Ishikawa (cell line): Measurements from ENCODE around the gene CTPS1.

ENCODE experiments used
- CEBPB ChIP-seq: IDR thresholded peaks from 2 replicates; pipeline ENCODE4 v1.6.1; 2012
- CREB1 ChIP-seq: IDR thresholded peaks from 2 replicates; pipeline ENCODE4 v1.6.1; 2012; ENCODE audit warnings: low read depth
- EGR1 ChIP-seq: IDR thresholded peaks from 2 replicates; pipeline ENCODE4 v1.6.1; 2012
- EP300 ChIP-seq: IDR thresholded peaks from 2 replicates; pipeline ENCODE4 v1.6.1; 2012; ENCODE audit warnings: borderline replicate concordance
- FOXM1 ChIP-seq: IDR thresholded peaks from 2 replicates; pipeline ENCODE4 v1.6.1; 2012; ENCODE audit warnings: low read depth, borderline replicate concordance
- NFIC ChIP-seq: IDR thresholded peaks from 2 replicates; pipeline ENCODE4 v1.6.1; 2012
- RAD21 ChIP-seq: IDR thresholded peaks from 2 replicates; pipeline ENCODE4 v1.6.1; 2012; ENCODE audit warnings: low read depth
- TAF1 ChIP-seq: IDR thresholded peaks from 2 replicates; pipeline ENCODE4 v1.6.1; 2012; ENCODE audit warnings: low read depth, mild to moderate bottlenecking
- TCF12 ChIP-seq: IDR thresholded peaks from 2 replicates; pipeline ENCODE4 v1.6.1; 2012; ENCODE audit warnings: low read depth
- TEAD4 ChIP-seq: IDR thresholded peaks from 2 replicates; pipeline ENCODE4 v1.6.1; 2012
- YY1 ChIP-seq: IDR thresholded peaks from 2 replicates; pipeline ENCODE4 v1.6.1; 2012; ENCODE audit warnings: low read depth
- ZBTB7A ChIP-seq: IDR thresholded peaks from 2 replicates; pipeline ENCODE4 v1.6.1; 2012; ENCODE audit warnings: low read depth
- TF ChIP-seq, protein P1 (sequence below): IDR thresholded peaks from 2 replicates; pipeline ENCODE4 v1.6.1; 2012
- TF ChIP-seq, protein P2 (sequence below): IDR thresholded peaks from 2 replicates; pipeline ENCODE4 v1.6.1; 2012
- TF ChIP-seq, protein P3 (sequence below): IDR thresholded peaks from 2 replicates; pipeline ENCODE4 v1.6.1; 2012; ENCODE audit warnings: low read depth, mild to moderate bottlenecking

CTPS1 gene

DNA sequence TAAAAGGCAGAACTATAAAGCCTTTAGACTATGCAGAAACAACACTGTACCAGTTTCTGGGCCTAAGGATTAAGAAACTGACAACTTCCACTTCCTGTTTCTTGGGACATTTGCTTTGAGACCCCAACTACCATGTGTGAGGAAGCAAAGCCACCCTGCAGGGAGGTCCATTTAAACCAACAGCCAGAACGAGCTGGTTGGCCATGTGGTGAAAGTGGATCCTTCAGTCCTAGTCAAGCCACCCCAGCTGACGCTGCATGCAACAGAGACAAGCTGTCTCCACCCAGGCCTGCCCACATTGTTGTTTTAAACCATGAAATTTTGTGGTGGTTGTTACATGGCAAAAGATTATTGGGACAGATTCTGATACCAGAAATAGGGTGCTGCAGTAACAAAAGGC lies 73.8 kb downstream of the CTPS1 start:
- TF ChIP-seq RAD21 (no peak), CEBPB (no peak), TEAD4 (no peak), YY1 (no peak), TCF12 (no peak), CREB1 (no peak), FOXM1 (no peak), EGR1 (no peak), EP300 (no peak), ZBTB7A (no peak), NFIC (no peak), TAF1 (no peak)
- TF ChIP-seq, protein P1, sequence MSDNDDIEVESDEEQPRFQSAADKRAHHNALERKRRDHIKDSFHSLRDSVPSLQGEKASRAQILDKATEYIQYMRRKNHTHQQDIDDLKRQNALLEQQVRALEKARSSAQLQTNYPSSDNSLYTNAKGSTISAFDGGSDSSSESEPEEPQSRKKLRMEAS = no peak
- TF ChIP-seq, protein P2, sequence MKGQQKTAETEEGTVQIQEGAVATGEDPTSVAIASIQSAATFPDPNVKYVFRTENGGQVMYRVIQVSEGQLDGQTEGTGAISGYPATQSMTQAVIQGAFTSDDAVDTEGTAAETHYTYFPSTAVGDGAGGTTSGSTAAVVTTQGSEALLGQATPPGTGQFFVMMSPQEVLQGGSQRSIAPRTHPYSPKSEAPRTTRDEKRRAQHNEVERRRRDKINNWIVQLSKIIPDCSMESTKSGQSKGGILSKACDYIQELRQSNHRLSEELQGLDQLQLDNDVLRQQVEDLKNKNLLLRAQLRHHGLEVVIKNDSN = no peak
- TF ChIP-seq, protein P3, sequence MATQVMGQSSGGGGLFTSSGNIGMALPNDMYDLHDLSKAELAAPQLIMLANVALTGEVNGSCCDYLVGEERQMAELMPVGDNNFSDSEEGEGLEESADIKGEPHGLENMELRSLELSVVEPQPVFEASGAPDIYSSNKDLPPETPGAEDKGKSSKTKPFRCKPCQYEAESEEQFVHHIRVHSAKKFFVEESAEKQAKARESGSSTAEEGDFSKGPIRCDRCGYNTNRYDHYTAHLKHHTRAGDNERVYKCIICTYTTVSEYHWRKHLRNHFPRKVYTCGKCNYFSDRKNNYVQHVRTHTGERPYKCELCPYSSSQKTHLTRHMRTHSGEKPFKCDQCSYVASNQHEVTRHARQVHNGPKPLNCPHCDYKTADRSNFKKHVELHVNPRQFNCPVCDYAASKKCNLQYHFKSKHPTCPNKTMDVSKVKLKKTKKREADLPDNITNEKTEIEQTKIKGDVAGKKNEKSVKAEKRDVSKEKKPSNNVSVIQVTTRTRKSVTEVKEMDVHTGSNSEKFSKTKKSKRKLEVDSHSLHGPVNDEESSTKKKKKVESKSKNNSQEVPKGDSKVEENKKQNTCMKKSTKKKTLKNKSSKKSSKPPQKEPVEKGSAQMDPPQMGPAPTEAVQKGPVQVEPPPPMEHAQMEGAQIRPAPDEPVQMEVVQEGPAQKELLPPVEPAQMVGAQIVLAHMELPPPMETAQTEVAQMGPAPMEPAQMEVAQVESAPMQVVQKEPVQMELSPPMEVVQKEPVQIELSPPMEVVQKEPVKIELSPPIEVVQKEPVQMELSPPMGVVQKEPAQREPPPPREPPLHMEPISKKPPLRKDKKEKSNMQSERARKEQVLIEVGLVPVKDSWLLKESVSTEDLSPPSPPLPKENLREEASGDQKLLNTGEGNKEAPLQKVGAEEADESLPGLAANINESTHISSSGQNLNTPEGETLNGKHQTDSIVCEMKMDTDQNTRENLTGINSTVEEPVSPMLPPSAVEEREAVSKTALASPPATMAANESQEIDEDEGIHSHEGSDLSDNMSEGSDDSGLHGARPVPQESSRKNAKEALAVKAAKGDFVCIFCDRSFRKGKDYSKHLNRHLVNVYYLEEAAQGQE = no peak

DNA sequence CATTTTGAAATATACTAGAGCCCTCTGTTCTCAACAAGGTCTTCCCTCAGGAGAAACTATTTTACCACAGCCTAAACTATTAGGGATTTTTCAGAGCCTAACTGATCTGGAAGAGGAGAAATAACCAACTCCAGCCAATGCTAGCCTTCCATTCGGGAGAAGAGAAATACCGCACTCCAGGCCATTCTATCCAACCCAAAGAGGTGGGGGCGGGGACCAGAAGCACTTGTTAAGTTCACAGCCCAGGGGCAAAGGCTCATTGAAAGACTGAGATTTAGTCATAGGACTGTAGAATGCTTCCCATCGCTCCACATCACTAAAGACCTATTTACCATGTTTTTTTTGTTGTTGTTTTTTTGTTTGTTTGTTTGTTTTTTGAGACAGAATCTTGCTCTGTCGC lies 77.4 kb downstream of the CTPS1 start:
- no peak for TF ChIP-seq EP300
- TF ChIP-seq, protein P3 = no peak
- TF ChIP-seq, protein P2 = no peak
